ENCODE measurements around the gene KCNRG.

DNA sequence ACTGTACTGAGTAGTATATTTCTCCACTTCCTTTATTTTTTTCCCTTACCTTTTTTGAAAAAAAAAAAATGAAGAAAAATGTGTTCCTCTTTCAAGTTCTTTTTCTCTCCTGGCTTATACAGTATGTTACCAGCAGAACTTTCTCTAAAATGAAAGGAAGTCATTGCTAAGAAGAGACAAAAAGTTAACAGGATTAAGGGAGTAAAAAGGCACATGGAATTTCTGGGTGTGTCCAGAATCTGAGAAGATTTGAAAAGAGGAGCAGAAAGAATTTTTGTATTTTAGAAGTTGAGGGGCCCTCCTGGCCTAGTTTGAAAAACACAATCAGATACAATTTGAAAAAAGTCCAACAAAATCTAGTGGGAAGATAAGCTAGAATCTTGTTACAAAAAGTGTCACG is 39.4 kb upstream of the KCNRG start:
- TF ChIP-seq, protein P1, sequence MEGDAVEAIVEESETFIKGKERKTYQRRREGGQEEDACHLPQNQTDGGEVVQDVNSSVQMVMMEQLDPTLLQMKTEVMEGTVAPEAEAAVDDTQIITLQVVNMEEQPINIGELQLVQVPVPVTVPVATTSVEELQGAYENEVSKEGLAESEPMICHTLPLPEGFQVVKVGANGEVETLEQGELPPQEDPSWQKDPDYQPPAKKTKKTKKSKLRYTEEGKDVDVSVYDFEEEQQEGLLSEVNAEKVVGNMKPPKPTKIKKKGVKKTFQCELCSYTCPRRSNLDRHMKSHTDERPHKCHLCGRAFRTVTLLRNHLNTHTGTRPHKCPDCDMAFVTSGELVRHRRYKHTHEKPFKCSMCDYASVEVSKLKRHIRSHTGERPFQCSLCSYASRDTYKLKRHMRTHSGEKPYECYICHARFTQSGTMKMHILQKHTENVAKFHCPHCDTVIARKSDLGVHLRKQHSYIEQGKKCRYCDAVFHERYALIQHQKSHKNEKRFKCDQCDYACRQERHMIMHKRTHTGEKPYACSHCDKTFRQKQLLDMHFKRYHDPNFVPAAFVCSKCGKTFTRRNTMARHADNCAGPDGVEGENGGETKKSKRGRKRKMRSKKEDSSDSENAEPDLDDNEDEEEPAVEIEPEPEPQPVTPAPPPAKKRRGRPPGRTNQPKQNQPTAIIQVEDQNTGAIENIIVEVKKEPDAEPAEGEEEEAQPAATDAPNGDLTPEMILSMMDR (IDR thresholded peaks at IDR 0.05; ENCODE audit: insufficient read depth, low read length, poor library complexity, severe bottlenecking) = no peak
- TF ChIP-seq EZH2phosphoT487 (conservative IDR thresholded peaks at IDR 0.05; ENCODE audit: low read length) = no peak
